CD8-positive, alpha-beta memory T cell (primary cell): ENCODE measurements around the gene CLDN15. TPM values are rescaled to one million over a fixed set of nuclear protein-coding genes. Genes with fewer than 3 reads are reported as not detected.

Source experiments
- CTCF ChIA-PET: fragments of 350-600 bp; sonication (Branson Sonifier 250); formaldehyde crosslinking; loops from one replicate; lab custom pipeline; 2021; ENCODE audit warnings: antibody characterized with exemption; lab: Charles Lee
- POLR2A ChIA-PET: fragments of 350-600 bp; sonication (Branson Sonifier 250); formaldehyde crosslinking; loops from one replicate; lab custom pipeline; 2021; ENCODE audit warnings: antibody characterized with exemption; lab: Charles Lee
- DNase-seq, 5 donors: peaks; one replicate each; pipeline versions ENCODE4 v3.0.0 to v3.0.0-alpha.2; 2020 to 2022; ENCODE audit warnings: mixed read lengths in 1 of 5
- H3K27ac ChIP-seq: one replicate; pipeline ENCODE4 v1.7.0; 2013; ENCODE audit warnings: low read depth, mild to moderate bottlenecking, low read length, moderate library complexity
- H3K27me3 ChIP-seq: 2 replicates; pipeline ENCODE4 v1.7.0; 2013; ENCODE audit warnings: low read length, mild to moderate bottlenecking; ENCODE audit not compliant: insufficient read depth, poor library complexity, severe bottlenecking
- H3K36me3 ChIP-seq: 2 replicates; pipeline ENCODE4 v1.7.0; 2013; ENCODE audit warnings: mild to moderate bottlenecking, low read length, moderate library complexity; ENCODE audit not compliant: insufficient read depth
- H3K4me1 ChIP-seq: 2 replicates; pipeline ENCODE4 v1.7.0; 2013; ENCODE audit warnings: mild to moderate bottlenecking, low read length, moderate library complexity; ENCODE audit not compliant: insufficient read depth
- H3K4me3 ChIP-seq: 2 replicates; pipeline ENCODE4 v1.7.0; 2013; ENCODE audit warnings: mild to moderate bottlenecking, low read length
- H3K9me3 ChIP-seq: 2 replicates; pipeline ENCODE4 v1.7.0; 2013; ENCODE audit warnings: mild to moderate bottlenecking, low read length
- H3K27ac Mint-ChIP-seq, 8 donors: one replicate each; pipeline ENCODE4 v1.8.0; 2020 to 2021; ENCODE audit warnings: mixed read lengths in 8 of 8, mild to moderate bottlenecking in 6 of 8, inconsistent platforms in 3 of 8, moderate library complexity in 3 of 8
- H3K27me3 Mint-ChIP-seq, 2 donors: one replicate each; pipeline ENCODE4 v1.8.0; 2020 to 2021; ENCODE audit warnings: mixed read lengths in 2 of 2, mild to moderate bottlenecking in 1 of 2, moderate library complexity in 1 of 2
- H3K36me3 Mint-ChIP-seq, 3 donors: one replicate each; pipeline ENCODE4 v1.8.0; 2020 to 2021; ENCODE audit warnings: mixed read lengths in 3 of 3, inconsistent platforms in 1 of 3, mild to moderate bottlenecking in 1 of 3
- H3K4me1 Mint-ChIP-seq, 3 donors: one replicate each; pipeline ENCODE4 v1.8.0; 2020 to 2021; ENCODE audit warnings: mixed read lengths in 3 of 3, inconsistent platforms in 1 of 3, mild to moderate bottlenecking in 1 of 3
- H3K4me3 Mint-ChIP-seq, 7 donors: one replicate each; pipeline ENCODE4 v1.8.0; 2020 to 2021; ENCODE audit warnings: mixed read lengths in 7 of 7, mild to moderate bottlenecking in 6 of 7, moderate library complexity in 4 of 7, inconsistent platforms in 2 of 7
- H3K9me3 Mint-ChIP-seq, 5 donors: one replicate each; pipeline ENCODE4 v1.8.0; 2020 to 2022; ENCODE audit warnings: mixed read lengths in 5 of 5, mild to moderate bottlenecking in 3 of 5, moderate library complexity in 2 of 5, inconsistent platforms in 1 of 5
- polyA plus RNA-seq: library from polyadenylated mRNA; unstranded; fragments of 300-500 nt; fragmentation: Illumina TruSeq; gene quantifications from one replicate; pipeline ENCODE4 v1.2.3, GENCODE V29; 2021
- total RNA-seq, 2 experiments: library from RNA; stranded (reverse); gene quantifications; one replicate each; pipeline ENCODE4 v1.2.3, GENCODE V29; 2021

The CLDN15 gene
- total and polyA plus RNA-seq, 3 experiments from 2014 or later: 1.2 to 20.3 (median 19.5) TPM

- H3K36me3 Mint-ChIP-seq: peaks cover 5 to 31% (median 8%) of the 10 kb centered on the region in 3 donors
- peak; percentile 97 to 99 (median 98) for DNase-seq
- ChIA-PET CTCF (interaction anchor here (1.1 to 5.0 kb wide), 5 partner anchors 8 to 108 kb away, joined by 3 to 25 read pairs (median 8); partner anchors contain the start of genes FIS1, PLOD3 and ZNHIT1), POLR2A (interaction anchor here (1.6 to 2.4 kb wide), 2 partner anchors 8 to 34 kb away, joined by 12 to 13 read pairs; partner anchors contain the start of genes FIS1 and ZNHIT1)
- H3K9me3 Mint-ChIP-seq: no peaks in the 10 kb centered on the region
- H3K4me3 Mint-ChIP-seq: peak overlapping the region; percentile 95 to 100 (median 99)
- Histone ChIP-seq H3K4me1 (peaks cover 16% of the 10 kb centered on the region), H3K27me3 (no peaks in the 10 kb centered on the region), H3K4me3 (peak overlapping the region; percentile 100), H3K9me3 (no peaks in the 10 kb centered on the region), H3K27ac (peak overlapping the region; percentile 80), H3K36me3 (no peaks in the 10 kb centered on the region)
- peaks cover 26 to 40% (median 35%) of the 10 kb centered on the region in 3 donors for H3K4me1 Mint-ChIP-seq
- H3K27me3 Mint-ChIP-seq: peaks cover 3 to 8% of the 10 kb centered on the region in 2 donors
- peak overlapping the region; percentile 88 to 100 (median 98) for H3K27ac Mint-ChIP-seq
These were observed 14.5 kb upstream of the CLDN15 start for GRCh38 chr7:101251871-101252659.

- Mint-ChIP-seq H3K4me1 (peaks cover 30 to 50% (median 42%) of the 10 kb centered on the region in 3 donors), H3K27me3 (peaks cover 0 to 3% of the 10 kb centered on the region in 2 donors), H3K9me3 (no peaks in the 10 kb centered on the region), H3K36me3 (peaks cover 5 to 39% (median 8%) of the 10 kb centered on the region in 3 donors), H3K27ac (peak overlapping the region in 6 of 8 donors; percentile 1 to 90 (median 46)), H3K4me3 (peak overlapping the region; percentile 43 to 100 (median 99))
- no peaks in the 10 kb centered on the region for H3K27me3 ChIP-seq
- H3K9me3 ChIP-seq: no peaks in the 10 kb centered on the region
- no peak overlapping the region for H3K27ac ChIP-seq
- CTCF ChIA-PET: interaction anchor here (1.5 to 2.3 kb wide), 2 partner anchors 32 to 33 kb away, joined by 5 to 8 read pairs; partner anchors contain the start of genes PLOD3 and ZNHIT1
- POLR2A ChIA-PET: no interaction called here
- no peak for DNase-seq
- H3K36me3 ChIP-seq: no peaks in the 10 kb centered on the region
- H3K4me1 ChIP-seq: peaks cover 24% of the 10 kb centered on the region
- no peak overlapping the region for H3K4me3 ChIP-seq
These were observed 12.7 kb upstream of the CLDN15 start for GRCh38 chr7:101250324-101250723.

- no peak for DNase-seq
- Mint-ChIP-seq H3K27ac (peak overlapping the region in 3 of 8 donors; percentile 70 to 76 (median 75)), H3K4me3 (peak overlapping the region in 1 of 7 donors; percentile 72), H3K9me3 (no peaks in the 10 kb centered on the region), H3K36me3 (peaks cover 5 to 52% (median 8%) of the 10 kb centered on the region in 3 donors), H3K4me1 (peaks cover 46 to 71% (median 60%) of the 10 kb centered on the region in 3 donors), H3K27me3 (peaks cover 0 to 3% of the 10 kb centered on the region in 2 donors)
- ChIA-PET POLR2A (no interaction called here), CTCF (no interaction called here)
- Histone ChIP-seq H3K4me1 (peaks cover 36% of the 10 kb centered on the region), H3K4me3 (no peak overlapping the region), H3K9me3 (no peaks in the 10 kb centered on the region), H3K27ac (no peak overlapping the region), H3K27me3 (no peaks in the 10 kb centered on the region), H3K36me3 (no peaks in the 10 kb centered on the region)
These were observed 10.7 kb upstream of the CLDN15 start for GRCh38 chr7:101248276-101248675.

- DNase-seq: no peak
- Mint-ChIP-seq H3K27me3 (peaks cover 0 to 3% of the 10 kb centered on the region in 2 donors), H3K4me3 (peak overlapping the region; percentile 97 to 99 (median 98)), H3K36me3 (peaks cover 0 to 49% (median 4%) of the 10 kb centered on the region in 3 donors), H3K9me3 (no peaks in the 10 kb centered on the region), H3K4me1 (peaks cover 33 to 63% (median 44%) of the 10 kb centered on the region in 3 donors), H3K27ac (peak overlapping the region; percentile 93 to 99 (median 97))
- ChIA-PET CTCF (interaction anchor here (1.9 to 4.0 kb wide), 6 partner anchors 8 to 101 kb away, joined by 9 to 69 read pairs (median 21); partner anchors contain the start of genes PLOD3 and ZNHIT1), POLR2A (interaction anchor here (0.9 to 2.5 kb wide), 3 partner anchors 8 to 80 kb away, joined by 4 to 28 read pairs (median 13); partner anchors contain the start of genes PLOD3, VGF and ZNHIT1)
- peaks cover 6% of the 10 kb centered on the region for H3K36me3 ChIP-seq
- peak overlapping the region; percentile 91 for H3K27ac ChIP-seq
- no peaks in the 10 kb centered on the region for H3K27me3 ChIP-seq
- peaks cover 27% of the 10 kb centered on the region for H3K4me1 ChIP-seq
- no peaks in the 10 kb centered on the region for H3K9me3 ChIP-seq
- H3K4me3 ChIP-seq: peak overlapping the region; percentile 95
These were observed 7.6 kb upstream of the CLDN15 start for GRCh38 chr7:101245147-101245668.

GRCh38 chr7:101244375-101245146 lies 7.0 kb upstream of the CLDN15 start, which contains the start of gene FIS1:
TSS of gene FIS1 (minus strand) at chr7:101245081. CDS start at chr7:101245004, 77 bp downstream.
- Histone ChIP-seq H3K27me3 (no peaks in the 10 kb centered on the region), H3K4me1 (peaks cover 27% of the 10 kb centered on the region), H3K4me3 (peak within 1 kb of the TSS; percentile 95), H3K9me3 (no peaks in the 10 kb centered on the region), H3K27ac (peak within 1 kb of the TSS; percentile 91), H3K36me3 (peaks cover 12% of the 10 kb centered on the region)
- DNase-seq: peak; percentile 91 to 95 (median 92)
- ChIA-PET POLR2A (interaction anchor here (0.5 to 2.5 kb wide), 6 partner anchors 8 to 777 kb away, joined by 3 to 28 read pairs (median 4); partner anchors contain the start of genes PLOD3, VGF and ZNHIT1), CTCF (interaction anchor here (0.7 to 4.0 kb wide), 17 partner anchors 9 to 369 kb away, joined by 3 to 69 read pairs (median 7); partner anchors contain the start of genes PLOD3, SRRT, VGF and ZNHIT1)
- Mint-ChIP-seq H3K27me3 (peaks cover 0 to 2% of the 10 kb centered on the region in 2 donors), H3K4me1 (peaks cover 30 to 60% (median 40%) of the 10 kb centered on the region in 3 donors), H3K9me3 (no peaks in the 10 kb centered on the region), H3K4me3 (peak within 1 kb of the TSS; percentile 97 to 99 (median 98)), H3K36me3 (peaks cover 0 to 53% (median 4%) of the 10 kb centered on the region in 3 donors), H3K27ac (peak within 1 kb of the TSS; percentile 93 to 99 (median 97))

GRCh38 chr7:101243646-101244374 lies 6.2 kb upstream of the CLDN15 start:
- peaks cover 0 to 2% of the 10 kb centered on the region in 2 donors for H3K27me3 Mint-ChIP-seq
- Histone ChIP-seq H3K36me3 (peaks cover 14% of the 10 kb centered on the region), H3K4me1 (peaks cover 27% of the 10 kb centered on the region), H3K4me3 (peak overlapping the region; percentile 95), H3K27ac (peak overlapping the region; percentile 91), H3K9me3 (no peaks in the 10 kb centered on the region), H3K27me3 (no peaks in the 10 kb centered on the region)
- peak in 1 of 5 donors; percentile 6 for DNase-seq
- no peaks in the 10 kb centered on the region for H3K9me3 Mint-ChIP-seq
- CTCF ChIA-PET: interaction anchor here (0.7 to 4.0 kb wide), 18 partner anchors 9 to 368 kb away, joined by 3 to 69 read pairs (median 7); partner anchors contain the start of genes PLOD3, SRRT, VGF and ZNHIT1
- peak overlapping the region; percentile 93 to 99 (median 97) for H3K27ac Mint-ChIP-seq
- POLR2A ChIA-PET: interaction anchor here (0.5 to 2.5 kb wide), 5 partner anchors 9 to 777 kb away, joined by 3 to 28 read pairs (median 4); partner anchors contain the start of genes PLOD3 and ZNHIT1
- H3K36me3 Mint-ChIP-seq: peaks cover 0 to 56% (median 4%) of the 10 kb centered on the region in 3 donors
- H3K4me3 Mint-ChIP-seq: peak overlapping the region; percentile 97 to 99 (median 98)
- peaks cover 30 to 58% (median 40%) of the 10 kb centered on the region in 3 donors for H3K4me1 Mint-ChIP-seq
